ENCODE data around the gene LONP2. TPM values are rescaled to one million over a fixed set of nuclear protein-coding genes. Genes with fewer than 3 reads are reported as not detected.
A peak's percentile ranks its signal among the peaks of the same experiment; 100 is the strongest.

LONP2 gene
- total and polyA plus RNA-seq, 2 of the 13 experiments (the other 11 are each of a cell fraction or from before 2014, with no cell fraction given): 39.2 to 63.3 TPM

GRCh38 chr16:48203974-48204824 lies 39.9 kb upstream of the LONP2 start (continued):
- TF ChIP-seq KDM2A (CRISPR knock-in tag; IDR thresholded peaks at IDR 0.05; ENCODE audit: borderline replicate concordance, low read depth) (peak; percentile 83), ZNF546 (CRISPR knock-in tag; conservative IDR thresholded peaks at IDR 0.05) (no peak), ZBTB1 (CRISPR knock-in tag; IDR thresholded peaks at IDR 0.05; ENCODE audit: borderline replicate concordance) (peak; percentile 14; the same call in 1 of the 2 replicates), ATAD3A (CRISPR knock-in tag; IDR thresholded peaks at IDR 0.05) (no peak), BORCS8-MEF2B (CRISPR knock-in tag; IDR thresholded peaks at IDR 0.05) (peak; percentile 72), ZNF430 (CRISPR knock-in tag; IDR thresholded peaks at IDR 0.05) (peak; percentile 85; the same call in 1 of the 2 replicates), ZNF513 (CRISPR knock-in tag; conservative IDR thresholded peaks at IDR 0.05) (no peak), FOXK2 (IDR thresholded peaks at IDR 0.05) (peak; percentile 62), ZEB1 (IDR thresholded peaks at IDR 0.05; ENCODE audit: insufficient replicate concordance, low read depth) (no peak), SAFB2 (CRISPR knock-in tag; IDR thresholded peaks at IDR 0.05; ENCODE audit: borderline replicate concordance, low read depth) (peak; percentile 87; the same call in 1 of the 2 replicates), TSC22D2 (CRISPR knock-in tag; IDR thresholded peaks at IDR 0.05; ENCODE audit: borderline replicate concordance) (peak; percentile 89; the same call in 1 of the 2 replicates), NFRKB (IDR thresholded peaks at IDR 0.05) (no peak), TP53 (CRISPR knock-in tag; conservative IDR thresholded peaks at IDR 0.05) (peak; percentile 43; the same call in 1 of the 2 replicates), KAT8 (CRISPR knock-in tag; IDR thresholded peaks at IDR 0.05) (peak; percentile 90), ZNF331 (CRISPR knock-in tag; IDR thresholded peaks at IDR 0.05) (peak; percentile 98; the same call in 1 of the 2 replicates), CREB1 (IDR thresholded peaks at IDR 0.05) (0 out of 2 replicates have a peak, but pooled peaks have one; percentile 24), CREB1 (CRISPR knock-in tag; IDR thresholded peaks at IDR 0.05) (peak; percentile 84), RARA (CRISPR knock-in tag; IDR thresholded peaks at IDR 0.05) (peak; percentile 91), YY1 (IDR thresholded peaks at IDR 0.05; ENCODE audit: insufficient read depth, insufficient replicate concordance, low read depth, low read length) (peak; percentile 60), ZNF777 (CRISPR knock-in tag; IDR thresholded peaks at IDR 0.05) (no peak), ELF3 (CRISPR knock-in tag; IDR thresholded peaks at IDR 0.05) (peak; percentile 97)
- TF ChIP-seq, protein P1, sequence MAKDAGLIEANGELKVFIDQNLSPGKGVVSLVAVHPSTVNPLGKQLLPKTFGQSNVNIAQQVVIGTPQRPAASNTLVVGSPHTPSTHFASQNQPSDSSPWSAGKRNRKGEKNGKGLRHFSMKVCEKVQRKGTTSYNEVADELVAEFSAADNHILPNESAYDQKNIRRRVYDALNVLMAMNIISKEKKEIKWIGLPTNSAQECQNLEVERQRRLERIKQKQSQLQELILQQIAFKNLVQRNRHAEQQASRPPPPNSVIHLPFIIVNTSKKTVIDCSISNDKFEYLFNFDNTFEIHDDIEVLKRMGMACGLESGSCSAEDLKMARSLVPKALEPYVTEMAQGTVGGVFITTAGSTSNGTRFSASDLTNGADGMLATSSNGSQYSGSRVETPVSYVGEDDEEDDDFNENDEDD (CRISPR knock-in tag; IDR thresholded peaks at IDR 0.05; ENCODE audit: borderline replicate concordance): peak; percentile 67; the same call in 1 of the 2 replicates
- TF ChIP-seq, protein P2, sequence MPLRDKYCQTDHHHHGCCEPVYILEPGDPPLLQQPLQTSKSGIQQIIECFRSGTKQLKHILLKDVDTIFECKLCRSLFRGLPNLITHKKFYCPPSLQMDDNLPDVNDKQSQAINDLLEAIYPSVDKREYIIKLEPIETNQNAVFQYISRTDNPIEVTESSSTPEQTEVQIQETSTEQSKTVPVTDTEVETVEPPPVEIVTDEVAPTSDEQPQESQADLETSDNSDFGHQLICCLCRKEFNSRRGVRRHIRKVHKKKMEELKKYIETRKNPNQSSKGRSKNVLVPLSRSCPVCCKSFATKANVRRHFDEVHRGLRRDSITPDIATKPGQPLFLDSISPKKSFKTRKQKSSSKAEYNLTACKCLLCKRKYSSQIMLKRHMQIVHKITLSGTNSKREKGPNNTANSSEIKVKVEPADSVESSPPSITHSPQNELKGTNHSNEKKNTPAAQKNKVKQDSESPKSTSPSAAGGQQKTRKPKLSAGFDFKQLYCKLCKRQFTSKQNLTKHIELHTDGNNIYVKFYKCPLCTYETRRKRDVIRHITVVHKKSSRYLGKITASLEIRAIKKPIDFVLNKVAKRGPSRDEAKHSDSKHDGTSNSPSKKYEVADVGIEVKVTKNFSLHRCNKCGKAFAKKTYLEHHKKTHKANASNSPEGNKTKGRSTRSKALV (CRISPR knock-in tag; IDR thresholded peaks at IDR 0.05): peak; percentile 36; the same call in 1 of the 2 replicates
- TF ChIP-seq, protein P3, sequence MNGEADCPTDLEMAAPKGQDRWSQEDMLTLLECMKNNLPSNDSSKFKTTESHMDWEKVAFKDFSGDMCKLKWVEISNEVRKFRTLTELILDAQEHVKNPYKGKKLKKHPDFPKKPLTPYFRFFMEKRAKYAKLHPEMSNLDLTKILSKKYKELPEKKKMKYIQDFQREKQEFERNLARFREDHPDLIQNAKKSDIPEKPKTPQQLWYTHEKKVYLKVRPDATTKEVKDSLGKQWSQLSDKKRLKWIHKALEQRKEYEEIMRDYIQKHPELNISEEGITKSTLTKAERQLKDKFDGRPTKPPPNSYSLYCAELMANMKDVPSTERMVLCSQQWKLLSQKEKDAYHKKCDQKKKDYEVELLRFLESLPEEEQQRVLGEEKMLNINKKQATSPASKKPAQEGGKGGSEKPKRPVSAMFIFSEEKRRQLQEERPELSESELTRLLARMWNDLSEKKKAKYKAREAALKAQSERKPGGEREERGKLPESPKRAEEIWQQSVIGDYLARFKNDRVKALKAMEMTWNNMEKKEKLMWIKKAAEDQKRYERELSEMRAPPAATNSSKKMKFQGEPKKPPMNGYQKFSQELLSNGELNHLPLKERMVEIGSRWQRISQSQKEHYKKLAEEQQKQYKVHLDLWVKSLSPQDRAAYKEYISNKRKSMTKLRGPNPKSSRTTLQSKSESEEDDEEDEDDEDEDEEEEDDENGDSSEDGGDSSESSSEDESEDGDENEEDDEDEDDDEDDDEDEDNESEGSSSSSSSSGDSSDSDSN (CRISPR knock-in tag; IDR thresholded peaks at IDR 0.05): peak; percentile 77
